ENCODE results near the gene MYH6. TPM values are rescaled to one million over a fixed set of nuclear protein-coding genes. Genes with fewer than 3 reads are reported as not detected.

MYH6 gene
- total RNA-seq, 4 donors from 2014 or later: 20.4 to 1,496 (median 303) TPM

DNA sequence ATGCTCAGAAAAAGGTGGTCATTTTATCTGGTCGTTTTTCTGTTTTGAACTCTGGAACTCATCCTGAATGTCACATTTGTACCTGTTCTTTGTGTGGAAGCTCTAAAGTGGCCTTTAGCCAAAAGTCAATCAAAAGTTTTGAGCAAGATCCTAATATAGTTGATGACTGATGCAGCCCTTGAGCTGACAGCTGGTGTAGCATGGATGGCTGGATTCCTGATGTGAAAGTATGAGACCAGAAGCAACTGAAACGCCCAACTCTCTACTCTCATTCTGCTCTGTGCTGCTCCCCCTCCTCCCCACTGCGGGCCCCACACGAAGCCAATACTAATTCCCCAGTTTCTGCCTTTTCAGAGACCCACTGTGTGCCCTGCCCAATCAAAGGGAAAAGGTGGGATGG lies 37.7 kb upstream of the MYH6 start:
- DNase-seq (peak in 1 of 2 donors; percentile 61), ATAC-seq (peak; percentile 67 to 69)
- in situ Hi-C loops (cut with MboI; ENCODE audit: low sequenced_read_pairs in 4 of 4): loop anchor here in 1 of 4 donors (5.0 kb wide), 1 partner anchor 118 kb away; no protein-coding TSS in a partner anchor
- Histone ChIP-seq H3K4me1 (peaks cover 25 to 47% of the 10 kb centered on the region in 2 donors), H3K4me3 (no peak overlapping the region), H3K27ac (peak overlapping the region; percentile 83 to 89 (median 86)), H3K36me3 (no peaks in the 10 kb centered on the region), H3K27me3 (no peaks in the 10 kb centered on the region), H3K9me3 (no peaks in the 10 kb centered on the region)
- intact Hi-C loops (cut with DNase I; ENCODE audit: low total_unique reads): loop anchor here (2.0 kb wide), 2 partner anchors 39 to 117 kb away; no protein-coding TSS in a partner anchor
- TF ChIP-seq, protein P1, sequence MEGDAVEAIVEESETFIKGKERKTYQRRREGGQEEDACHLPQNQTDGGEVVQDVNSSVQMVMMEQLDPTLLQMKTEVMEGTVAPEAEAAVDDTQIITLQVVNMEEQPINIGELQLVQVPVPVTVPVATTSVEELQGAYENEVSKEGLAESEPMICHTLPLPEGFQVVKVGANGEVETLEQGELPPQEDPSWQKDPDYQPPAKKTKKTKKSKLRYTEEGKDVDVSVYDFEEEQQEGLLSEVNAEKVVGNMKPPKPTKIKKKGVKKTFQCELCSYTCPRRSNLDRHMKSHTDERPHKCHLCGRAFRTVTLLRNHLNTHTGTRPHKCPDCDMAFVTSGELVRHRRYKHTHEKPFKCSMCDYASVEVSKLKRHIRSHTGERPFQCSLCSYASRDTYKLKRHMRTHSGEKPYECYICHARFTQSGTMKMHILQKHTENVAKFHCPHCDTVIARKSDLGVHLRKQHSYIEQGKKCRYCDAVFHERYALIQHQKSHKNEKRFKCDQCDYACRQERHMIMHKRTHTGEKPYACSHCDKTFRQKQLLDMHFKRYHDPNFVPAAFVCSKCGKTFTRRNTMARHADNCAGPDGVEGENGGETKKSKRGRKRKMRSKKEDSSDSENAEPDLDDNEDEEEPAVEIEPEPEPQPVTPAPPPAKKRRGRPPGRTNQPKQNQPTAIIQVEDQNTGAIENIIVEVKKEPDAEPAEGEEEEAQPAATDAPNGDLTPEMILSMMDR (IDR thresholded peaks at IDR 0.05 in 4 of 5, conservative IDR thresholded peaks at IDR 0.05 in 1 of 5): no peak
- no peak for TF ChIP-seq POLR2A (IDR thresholded peaks at IDR 0.05)

DNA sequence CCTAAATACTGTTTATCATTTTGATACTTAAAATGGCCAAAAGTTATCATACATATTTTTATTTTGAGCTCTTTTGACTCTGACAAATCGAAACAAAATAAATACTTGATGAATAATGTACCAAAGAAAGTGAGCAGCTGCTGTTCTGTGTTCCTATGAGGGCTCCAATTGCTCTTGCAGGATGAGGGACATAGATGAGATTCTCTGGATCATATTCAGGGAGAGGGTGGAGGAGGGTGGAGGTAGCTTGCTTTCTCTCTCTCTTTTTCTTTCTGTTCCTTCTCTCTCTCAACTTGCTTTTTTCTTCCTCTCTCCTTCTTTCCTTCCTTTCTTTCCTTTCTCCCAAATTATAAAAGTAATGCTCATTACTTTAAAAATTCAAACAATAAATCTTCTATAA lies 36.2 kb upstream of the MYH6 start:
- TF ChIP-seq, protein P1 (IDR thresholded peaks at IDR 0.05 in 4 of 5, conservative IDR thresholded peaks at IDR 0.05 in 1 of 5): no peak
- TF ChIP-seq POLR2A (IDR thresholded peaks at IDR 0.05): peak in 1 of 2 donors; percentile 28
- Histone ChIP-seq H3K9me3 (no peaks in the 10 kb centered on the region), H3K27me3 (no peaks in the 10 kb centered on the region), H3K36me3 (no peaks in the 10 kb centered on the region), H3K27ac (peak overlapping the region; percentile 83 to 89 (median 86)), H3K4me1 (peaks cover 27 to 55% of the 10 kb centered on the region in 2 donors), H3K4me3 (peak overlapping the region in 2 of 4 donors; percentile 1 to 17)
- in situ Hi-C loops (cut with MboI; ENCODE audit: low sequenced_read_pairs in 4 of 4) (no loop called here), intact Hi-C loops (cut with DNase I; ENCODE audit: low total_unique reads) (loop anchor here (2.0 kb wide), 1 partner anchor 38 kb away; no protein-coding TSS in a partner anchor)
- no peak for DNase-seq
- ATAC-seq: peak; percentile 55 to 63

DNA sequence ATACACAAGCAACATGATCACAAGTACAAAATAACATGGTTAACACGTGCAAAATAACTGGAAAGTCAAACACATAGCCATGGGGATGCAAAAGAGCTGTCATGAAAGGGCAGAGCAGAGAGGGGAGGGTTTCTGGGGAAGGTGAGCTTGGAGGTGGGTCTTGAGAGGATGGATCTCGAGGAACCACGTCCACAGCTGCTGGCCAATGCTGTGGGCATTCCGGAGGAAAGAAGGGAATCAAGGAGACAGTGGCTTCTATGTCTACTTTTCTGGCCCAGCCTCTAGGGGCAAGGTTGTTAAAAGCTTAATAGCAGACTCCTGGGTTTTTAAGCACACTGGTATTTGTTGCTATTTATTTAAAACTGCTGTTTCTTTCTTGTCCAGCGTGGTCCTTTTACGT lies 35.8 kb upstream of the MYH6 start:
- H3K9me3 ChIP-seq: no peaks in the 10 kb centered on the region
- no peaks in the 10 kb centered on the region for H3K27me3 ChIP-seq
- peak overlapping the region; percentile 83 to 89 (median 86) for H3K27ac ChIP-seq
- H3K4me1 ChIP-seq: peaks cover 32 to 59% of the 10 kb centered on the region in 2 donors
- intact Hi-C loops (cut with DNase I; ENCODE audit: low total_unique reads) (loop anchor here (2.0 kb wide), 1 partner anchor 37 kb away; no protein-coding TSS in a partner anchor), in situ Hi-C loops (cut with MboI; ENCODE audit: low sequenced_read_pairs in 4 of 4) (no loop called here)
- H3K4me3 ChIP-seq: peak overlapping the region in 2 of 4 donors; percentile 1 to 17
- ATAC-seq (peak; percentile 8 to 10), DNase-seq (no peak)
- no peak for TF ChIP-seq POLR2A (IDR thresholded peaks at IDR 0.05)
- TF ChIP-seq, protein P1 (IDR thresholded peaks at IDR 0.05 in 4 of 5, conservative IDR thresholded peaks at IDR 0.05 in 1 of 5): no peak
- H3K36me3 ChIP-seq: no peaks in the 10 kb centered on the region

DNA sequence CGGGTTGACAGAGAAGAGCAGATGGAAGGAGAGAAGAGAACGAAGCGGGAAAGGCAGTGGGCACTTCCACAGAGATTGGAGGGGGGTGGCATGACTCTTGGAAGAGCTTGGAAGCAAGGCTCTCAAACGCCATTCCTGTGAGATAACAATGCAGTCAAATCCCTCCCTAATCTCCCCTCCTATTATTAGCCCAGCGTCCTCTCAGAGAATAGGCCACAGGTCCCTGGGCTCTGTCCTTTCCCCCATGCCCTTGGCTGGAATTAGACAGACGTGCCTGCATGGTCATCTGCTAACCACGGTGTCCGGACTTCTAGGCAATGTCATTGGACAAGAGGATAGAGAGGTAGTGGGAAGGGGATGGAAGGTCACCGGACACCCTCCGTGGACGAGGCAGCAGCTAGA lies 35.3 kb upstream of the MYH6 start:
- TF ChIP-seq, protein P1 (IDR thresholded peaks at IDR 0.05 in 4 of 5, conservative IDR thresholded peaks at IDR 0.05 in 1 of 5): no peak
- no peak for TF ChIP-seq POLR2A (IDR thresholded peaks at IDR 0.05)
- in situ Hi-C loops (cut with MboI; ENCODE audit: low sequenced_read_pairs in 4 of 4) (no loop called here), intact Hi-C loops (cut with DNase I; ENCODE audit: low total_unique reads) (no loop called here)
- ATAC-seq: peak in 1 of 2 donors; percentile 34
- H3K9me3 ChIP-seq: no peaks in the 10 kb centered on the region
- no peak overlapping the region for H3K4me3 ChIP-seq
- no peaks in the 10 kb centered on the region for H3K36me3 ChIP-seq
- H3K4me1 ChIP-seq: peaks cover 36 to 63% of the 10 kb centered on the region in 2 donors
- H3K27ac ChIP-seq: peak overlapping the region; percentile 83 to 89 (median 86)
- H3K27me3 ChIP-seq: no peaks in the 10 kb centered on the region
- peak in 1 of 2 donors; percentile 70 for DNase-seq
